PC-9 (cell line): ENCODE results near the gene ITGA6.

Source experiments
- EZH2 ChIP-seq: fragments of 200-600 bp; sonication (generic); IDR thresholded peaks from 2 replicates; pipeline ENCODE4 v1.8.0; 2017; ENCODE audit warnings: antibody characterized with exemption, low read depth
- TF ChIP-seq, protein P1 (sequence below): fragments of 200-600 bp; sonication (generic); conservative IDR thresholded peaks from 2 replicates; pipeline ENCODE4 v1.6.1; 2017; ENCODE audit warnings: mixed run types, antibody characterized with exemption, mild to moderate bottlenecking, moderate library complexity

DNA sequence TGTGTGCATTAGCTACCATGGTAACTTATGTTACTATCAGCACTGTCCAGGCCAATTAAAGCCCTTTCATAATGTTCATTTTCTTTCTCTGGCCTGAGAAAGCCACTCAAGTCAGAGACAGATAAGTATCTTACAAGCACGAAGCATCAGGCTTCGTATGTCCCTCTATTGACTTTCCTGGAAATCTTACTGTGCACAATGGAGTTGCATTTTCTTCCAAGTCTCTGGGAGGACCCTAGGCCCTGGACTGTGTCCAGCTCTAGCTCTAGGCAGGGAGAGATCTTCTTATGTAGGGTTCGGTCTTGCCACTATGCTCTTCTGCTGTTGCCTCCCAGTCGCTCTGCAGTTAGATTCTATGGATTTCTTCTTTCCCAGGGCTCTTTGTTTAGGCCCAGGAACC lies 40.0 kb upstream of the ITGA6 start:
- TF ChIP-seq, protein P1, sequence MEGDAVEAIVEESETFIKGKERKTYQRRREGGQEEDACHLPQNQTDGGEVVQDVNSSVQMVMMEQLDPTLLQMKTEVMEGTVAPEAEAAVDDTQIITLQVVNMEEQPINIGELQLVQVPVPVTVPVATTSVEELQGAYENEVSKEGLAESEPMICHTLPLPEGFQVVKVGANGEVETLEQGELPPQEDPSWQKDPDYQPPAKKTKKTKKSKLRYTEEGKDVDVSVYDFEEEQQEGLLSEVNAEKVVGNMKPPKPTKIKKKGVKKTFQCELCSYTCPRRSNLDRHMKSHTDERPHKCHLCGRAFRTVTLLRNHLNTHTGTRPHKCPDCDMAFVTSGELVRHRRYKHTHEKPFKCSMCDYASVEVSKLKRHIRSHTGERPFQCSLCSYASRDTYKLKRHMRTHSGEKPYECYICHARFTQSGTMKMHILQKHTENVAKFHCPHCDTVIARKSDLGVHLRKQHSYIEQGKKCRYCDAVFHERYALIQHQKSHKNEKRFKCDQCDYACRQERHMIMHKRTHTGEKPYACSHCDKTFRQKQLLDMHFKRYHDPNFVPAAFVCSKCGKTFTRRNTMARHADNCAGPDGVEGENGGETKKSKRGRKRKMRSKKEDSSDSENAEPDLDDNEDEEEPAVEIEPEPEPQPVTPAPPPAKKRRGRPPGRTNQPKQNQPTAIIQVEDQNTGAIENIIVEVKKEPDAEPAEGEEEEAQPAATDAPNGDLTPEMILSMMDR = no peak
- no peak for TF ChIP-seq EZH2
